ENCODE data around the gene OR10P1.

- TF ChIP-seq CTCF (IDR thresholded peaks at IDR 0.05; ENCODE audit: low read depth, low read length, poor library complexity, severe bottlenecking) (no peak), EZH2phosphoT487 (IDR thresholded peaks at IDR 0.05; ENCODE audit: borderline replicate concordance, low read length) (no peak)
Measured at GRCh38 chr12:55685671-55686070, 49.0 kb downstream of the OR10P1 start.
